Vagina (tissue), 2 donors: ENCODE results near the gene ATM. TPM values are rescaled to one million over a fixed set of nuclear protein-coding genes. Genes with fewer than 3 reads are reported as not detected.
A peak's percentile ranks its signal among the peaks of the same experiment; 100 is the strongest.

Experiments used
- DNase-seq, 2 donors: peaks; one replicate each; pipeline ENCODE4 v3.0.0-alpha.2; 2017; ENCODE audit errors: extremely low spot score in 2 of 2
- H3K27ac ChIP-seq: fragments of 200-600 bp; sonication (generic); one replicate; pipeline ENCODE4 v1.5.1; 2019
- H3K27me3 ChIP-seq: fragments of 200-600 bp; sonication (generic); one replicate; pipeline ENCODE4 v1.5.1; 2019
- H3K36me3 ChIP-seq, 2 donors: fragments of 200-600 bp; sonication (generic); one replicate each; pipeline ENCODE4 v1.5.1; 2017 to 2019
- H3K4me1 ChIP-seq: fragments of 200-600 bp; sonication (generic); one replicate; pipeline ENCODE4 v1.5.1; 2019
- H3K4me3 ChIP-seq, 2 donors: fragments of 200-600 bp; sonication (generic); 1 replicate in 1 of 2; 2 replicates in 1 of 2; pipeline ENCODE4 v1.5.1; 2016 to 2019
- H3K9me3 ChIP-seq: fragments of 200-600 bp; sonication (generic); one replicate; pipeline ENCODE4 v1.5.1; 2019
- CTCF ChIP-seq, 3 experiments: fragments of 450-650 bp in 2 of 3; fragments of 200-600 bp in 1 of 3; sonication (generic) in 1 of 3; IDR thresholded peaks; one replicate each; pipeline ENCODE4 v1.5.1; 2017 to 2019; ENCODE audit warnings: antibody characterized with exemption in 3 of 3, mild to moderate bottlenecking in 2 of 3, moderate library complexity in 2 of 3
- POLR2A ChIP-seq, 2 donors: fragments of 450-650 bp; IDR thresholded peaks; one replicate each; pipeline ENCODE4 v1.6.1; 2017; ENCODE audit warnings: antibody characterized with exemption in 2 of 2, mild to moderate bottlenecking in 2 of 2, moderate library complexity in 2 of 2
- POLR2AphosphoS5 ChIP-seq, 2 donors: sonication (generic); formaldehyde crosslinking; IDR thresholded peaks; one replicate each; pipeline ENCODE4 v1.9.0; 2017; ENCODE audit warnings: antibody characterized with exemption in 2 of 2, mild to moderate bottlenecking in 2 of 2, low read depth in 1 of 2; ENCODE audit not compliant: insufficient read depth in 1 of 2
- intact Hi-C: fragments of 100-400 bp; cut with DNase I; formaldehyde crosslinking; loops from one replicate; pipeline ENCODE4 v1.15.1; 2023
- total RNA-seq: library from RNA; depleted of rRNA; stranded (reverse); fragments of >200 nt; gene quantifications from one replicate; pipeline ENCODE4 v1.2.3, GENCODE V29; 2016

The ATM gene
- total RNA-seq, 1 donor from 2014 or later, result 59.9 TPM

GRCh38 chr11:108213784-108214183 is 9.1 kb upstream of the ATM start:
- DNase-seq, result no peak

GRCh38 chr11:108216988-108217387 is 5.9 kb upstream of the ATM start:
- intact Hi-C loops, result no loop called here
- Histone ChIP-seq H3K4me1 (peaks cover 30% of the 10 kb centered on the region), H3K9me3 (no peaks in the 10 kb centered on the region), H3K4me3 (no peak overlapping the region), H3K36me3 (peaks cover 0 to 5% of the 10 kb centered on the region in 2 donors), H3K27ac (no peak overlapping the region), H3K27me3 (no peaks in the 10 kb centered on the region)
- no peak for DNase-seq
- TF ChIP-seq POLR2A (IDR thresholded peaks at IDR 0.05) (no peak), CTCF (IDR thresholded peaks at IDR 0.05) (no peak), POLR2AphosphoS5 (IDR thresholded peaks at IDR 0.05; ENCODE audit: insufficient read depth in 1 of 2, low read depth in 1 of 2) (no peak)

More at GRCh38 chr11:108213784-108214183, 9.1 kb upstream of the ATM start:
- H3K4me3 ChIP-seq, result no peak overlapping the region
- TF ChIP-seq POLR2A (IDR thresholded peaks at IDR 0.05) (no peak), POLR2AphosphoS5 (IDR thresholded peaks at IDR 0.05; ENCODE audit: insufficient read depth in 1 of 2, low read depth in 1 of 2) (no peak), CTCF (IDR thresholded peaks at IDR 0.05) (no peak)
- H3K4me1 ChIP-seq, result peaks cover 2% of the 10 kb centered on the region
- no peaks in the 10 kb centered on the region for H3K27me3 ChIP-seq
- intact Hi-C loops, result no loop called here
- no peaks in the 10 kb centered on the region for H3K9me3 ChIP-seq
- peaks cover 0 to 9% of the 10 kb centered on the region in 2 donors for H3K36me3 ChIP-seq
- H3K27ac ChIP-seq, result no peak overlapping the region

- Histone ChIP-seq H3K9me3 (no peaks in the 10 kb centered on the region), H3K36me3 (no peaks in the 10 kb centered on the region), H3K4me3 (no peak overlapping the region), H3K4me1 (peaks cover 30% of the 10 kb centered on the region), H3K27ac (no peak overlapping the region), H3K27me3 (no peaks in the 10 kb centered on the region)
- TF ChIP-seq CTCF (IDR thresholded peaks at IDR 0.05), result no peak
- no peak for TF ChIP-seq POLR2AphosphoS5 (IDR thresholded peaks at IDR 0.05; ENCODE audit: insufficient read depth in 1 of 2, low read depth in 1 of 2)
- TF ChIP-seq POLR2A (IDR thresholded peaks at IDR 0.05), result no peak
- no peak for DNase-seq
- intact Hi-C loops, result no loop called here
Measured at GRCh38 chr11:108218455-108218854, 4.4 kb upstream of the ATM start.

- Histone ChIP-seq H3K4me3 (no peak overlapping the region), H3K27me3 (no peaks in the 10 kb centered on the region), H3K9me3 (no peaks in the 10 kb centered on the region), H3K36me3 (no peaks in the 10 kb centered on the region), H3K27ac (no peak overlapping the region), H3K4me1 (peaks cover 35% of the 10 kb centered on the region)
- intact Hi-C loops, result no loop called here
- TF ChIP-seq CTCF (IDR thresholded peaks at IDR 0.05) (no peak), POLR2AphosphoS5 (IDR thresholded peaks at IDR 0.05; ENCODE audit: insufficient read depth in 1 of 2, low read depth in 1 of 2) (no peak), POLR2A (IDR thresholded peaks at IDR 0.05) (no peak)
- DNase-seq, result no peak
Measured at GRCh38 chr11:108218912-108219783, 3.7 kb upstream of the ATM start.

GRCh38 chr11:108220721-108221336 is 2.0 kb upstream of the ATM start:
- no peak for DNase-seq
- H3K4me3 ChIP-seq, result peak overlapping the region; percentile 74

More at GRCh38 chr11:108220721-108221336, 2.0 kb upstream of the ATM start:
- Histone ChIP-seq H3K36me3 (no peaks in the 10 kb centered on the region), H3K27ac (peak overlapping the region; percentile 97), H3K27me3 (no peaks in the 10 kb centered on the region), H3K4me1 (peaks cover 50% of the 10 kb centered on the region), H3K9me3 (no peaks in the 10 kb centered on the region)
- TF ChIP-seq POLR2A (IDR thresholded peaks at IDR 0.05) (no peak), POLR2AphosphoS5 (IDR thresholded peaks at IDR 0.05; ENCODE audit: insufficient read depth in 1 of 2, low read depth in 1 of 2) (no peak), CTCF (IDR thresholded peaks at IDR 0.05) (no peak)
- intact Hi-C loops, result no loop called here
